ENCODE data around the gene ASPA. TPM values are rescaled to one million over a fixed set of nuclear protein-coding genes. Genes with fewer than 3 reads are reported as not detected.

ASPA gene
- total RNA-seq, 1 donor from 2014 or later, result not detected

- DNase-seq (ENCODE audit: extremely low read depth, low read depth, low spot score), result no peak
Measured at GRCh38 chr17:3532859-3533142, 57.0 kb downstream of the ASPA start.

GRCh38 chr17:3533752-3534151 is 58.0 kb downstream of the ASPA start:
- DNase-seq (ENCODE audit: extremely low read depth, low read depth, low spot score), result no peak

- DNase-seq (ENCODE audit: extremely low read depth, low read depth, low spot score), result no peak
Measured at GRCh38 chr17:3534881-3535252, 59.1 kb downstream of the ASPA start.

GRCh38 chr17:3535253-3535995 is 59.6 kb downstream of the ASPA start:
- no peak for DNase-seq (ENCODE audit: extremely low read depth, low read depth, low spot score)

GRCh38 chr17:3536716-3537115 is 60.9 kb downstream of the ASPA start:
- DNase-seq (ENCODE audit: extremely low read depth, low read depth, low spot score), result no peak

- no peak for DNase-seq (ENCODE audit: extremely low read depth, low read depth, low spot score)
Measured at GRCh38 chr17:3539881-3540540, 64.2 kb downstream of the ASPA start.

GRCh38 chr17:3542410-3543088 is 66.8 kb downstream of the ASPA start:
- no peak for DNase-seq (ENCODE audit: extremely low read depth, low read depth, low spot score)

GRCh38 chr17:3543453-3543852 is 67.7 kb downstream of the ASPA start:
- no peak for DNase-seq (ENCODE audit: extremely low read depth, low read depth, low spot score)

- DNase-seq (ENCODE audit: extremely low read depth, low read depth, low spot score), result no peak
Measured at GRCh38 chr17:3544365-3544764, 68.6 kb downstream of the ASPA start.

GRCh38 chr17:3545151-3545550 is 69.4 kb downstream of the ASPA start:
- no peak for DNase-seq (ENCODE audit: extremely low read depth, low read depth, low spot score)

- no peak for DNase-seq (ENCODE audit: extremely low read depth, low read depth, low spot score)
Measured at GRCh38 chr17:3546521-3546920, 70.7 kb downstream of the ASPA start.

GRCh38 chr17:3546997-3547396 is 71.2 kb downstream of the ASPA start:
- DNase-seq (ENCODE audit: extremely low read depth, low read depth, low spot score), result no peak

GRCh38 chr17:3547628-3548027 is 71.8 kb downstream of the ASPA start:
- no peak for DNase-seq (ENCODE audit: extremely low read depth, low read depth, low spot score)

GRCh38 chr17:3549610-3550162 is 73.9 kb downstream of the ASPA start:
- DNase-seq (ENCODE audit: extremely low read depth, low read depth, low spot score), result no peak

GRCh38 chr17:3551189-3551588 is 75.4 kb downstream of the ASPA start:
- DNase-seq (ENCODE audit: extremely low read depth, low read depth, low spot score), result no peak

- no peak for DNase-seq (ENCODE audit: extremely low read depth, low read depth, low spot score)
Measured at GRCh38 chr17:3552916-3553315, 77.1 kb downstream of the ASPA start.

Other genes with a start within 250 kb of the ASPA start
- not detected in 2 replicates for gene OR3A1, start 177.6 kb upstream of the ASPA start, total RNA-seq
- not detected in 2 replicates for gene OR3A2, start 89.7 kb upstream of the ASPA start, total RNA-seq
- not detected in 2 replicates for gene OR1E1, start 77.6 kb upstream of the ASPA start, total RNA-seq
- gene OR3A3, start 64.6 kb upstream of the ASPA start, total RNA-seq, result not detected in 2 replicates
- not detected in 2 replicates for gene OR1E2, start 42.2 kb upstream of the ASPA start, total RNA-seq
- gene SPATA22, start 4.2 kb upstream of the ASPA start, total RNA-seq, result not detected in 2 replicates
- gene TRPV3, start 81.8 kb downstream of the ASPA start, total RNA-seq, result 0.06 TPM in 1 of 2 replicates, not detected in the other
- gene TRPV1, start 133.4 kb downstream of the ASPA start, total RNA-seq, result 1.2 and 2.2 TPM in 2 replicates
- gene SHPK, start 160.3 kb downstream of the ASPA start, total RNA-seq, result 14.5 and 15.0 TPM in 2 replicates
- gene CTNS, start 160.8 kb downstream of the ASPA start, total RNA-seq, result 25.7 and 29.9 TPM in 2 replicates
- gene TAX1BP3, start 192.6 kb downstream of the ASPA start, total RNA-seq, result 358 and 402 TPM in 2 replicates
- gene EMC6, start 192.8 kb downstream of the ASPA start, total RNA-seq, result 17.5 and 24.1 TPM in 2 replicates
- gene P2RX5, start 220.2 kb downstream of the ASPA start, total RNA-seq, result 1.2 and 2.9 TPM in 2 replicates
- 3.2 and 6.3 TPM in 2 replicates for gene HASPIN, start 247.9 kb downstream of the ASPA start, total RNA-seq